Smooth muscle cell of the umbilical artery (primary cell): ENCODE measurements around the gene ZNF136. TPM values are rescaled to one million over a fixed set of nuclear protein-coding genes. Genes with fewer than 3 reads are reported as not detected.

Experiments used
- total RNA-seq: library from RNA; depleted of rRNA; stranded (reverse); fragments of >200 nt; gene quantifications from 2 replicates; pipeline ENCODE4 v1.2.3, GENCODE V29; 2014

Gene ZNF136
- total RNA-seq, result 7.1 and 8.9 TPM in 2 replicates

GRCh38 chr19:12162882-12163806 lies at the start of gene ZNF136:
Gene ZNF136 (plus strand): TSS chr19:12163096. CDS start chr19:12163204, 108 bp downstream.

GRCh38 chr19:12139885-12140544 lies 22.9 kb upstream of the ZNF136 start, which contains the start of gene ZNF20:
Gene ZNF20 (minus strand): TSS chr19:12140350. CDS start chr19:12140182, 168 bp downstream.

GRCh38 chr19:12156223-12157058 lies 6.5 kb upstream of the ZNF136 start, which contains the start of gene ZNF625:
Gene ZNF625 (minus strand): TSS chr19:12156734. CDS start chr19:12156558, 176 bp downstream.

Other genes starting within 250 kb of the ZNF136 start
- 9.2 and 11.9 TPM in 2 replicates for gene ZNF700, start 238.0 kb upstream of the ZNF136 start, total RNA-seq
- 1.2 and 2.7 TPM in 2 replicates for gene ZNF763, start 198.1 kb upstream of the ZNF136 start, total RNA-seq
- 4.2 and 5.0 TPM in 2 replicates for gene ZNF433, start 127.4 kb upstream of the ZNF136 start, total RNA-seq
- 0.18 TPM in 1 of 2 replicates, not detected in the other for gene ZNF878, start 110.1 kb upstream of the ZNF136 start, total RNA-seq
- gene ZNF844, start 98.4 kb upstream of the ZNF136 start, total RNA-seq, result 6.7 and 8.0 TPM in 2 replicates
- gene ZNF20, start 22.7 kb upstream of the ZNF136 start, total RNA-seq, result 5.6 and 5.9 TPM in 2 replicates
- 14.5 and 14.6 TPM in 2 replicates for gene ZNF625, start 6.4 kb upstream of the ZNF136 start, total RNA-seq
- gene ZNF44, start 131.8 kb downstream of the ZNF136 start, total RNA-seq, result 9.5 and 13.1 TPM in 2 replicates
- gene ZNF563, start 170.5 kb downstream of the ZNF136 start, total RNA-seq, result 3.5 and 5.6 TPM in 2 replicates
- gene ZNF442, start 202.6 kb downstream of the ZNF136 start, total RNA-seq, result 3.3 and 3.9 TPM in 2 replicates
- 2.9 and 3.3 TPM in 2 replicates for gene ZNF799, start 238.2 kb downstream of the ZNF136 start, total RNA-seq